ENCODE results near the gene ZFAND4.

Gene ZFAND4

GRCh38 chr10:45575966-45576597 is 96.5 kb downstream of the ZFAND4 start:
- TF ChIP-seq CREB1 (IDR thresholded peaks at IDR 0.05; ENCODE audit: low read depth) (no peak), CEBPB (IDR thresholded peaks at IDR 0.05) (no peak), ZBTB7A (IDR thresholded peaks at IDR 0.05; ENCODE audit: low read depth) (no peak), RAD21 (IDR thresholded peaks at IDR 0.05; ENCODE audit: low read depth) (no peak), EP300 (IDR thresholded peaks at IDR 0.05; ENCODE audit: borderline replicate concordance) (no peak), NFIC (IDR thresholded peaks at IDR 0.05) (no peak), USF1 (IDR thresholded peaks at IDR 0.05) (no peak), REST (IDR thresholded peaks at IDR 0.05; ENCODE audit: low read depth) (no peak), MAX (IDR thresholded peaks at IDR 0.05) (no peak), TEAD4 (IDR thresholded peaks at IDR 0.05) (no peak), TAF1 (IDR thresholded peaks at IDR 0.05; ENCODE audit: low read depth) (no peak), TCF12 (IDR thresholded peaks at IDR 0.05; ENCODE audit: low read depth) (no peak), EGR1 (IDR thresholded peaks at IDR 0.05) (no peak), YY1 (IDR thresholded peaks at IDR 0.05; ENCODE audit: low read depth) (no peak), FOXM1 (IDR thresholded peaks at IDR 0.05; ENCODE audit: borderline replicate concordance, low read depth) (no peak)

- TF ChIP-seq MAX (IDR thresholded peaks at IDR 0.05) (no peak), REST (IDR thresholded peaks at IDR 0.05; ENCODE audit: low read depth) (no peak), TEAD4 (IDR thresholded peaks at IDR 0.05) (no peak), ZBTB7A (IDR thresholded peaks at IDR 0.05; ENCODE audit: low read depth) (no peak), CEBPB (IDR thresholded peaks at IDR 0.05) (no peak), TCF12 (IDR thresholded peaks at IDR 0.05; ENCODE audit: low read depth) (no peak), YY1 (IDR thresholded peaks at IDR 0.05; ENCODE audit: low read depth) (no peak), RAD21 (IDR thresholded peaks at IDR 0.05; ENCODE audit: low read depth) (no peak), FOXM1 (IDR thresholded peaks at IDR 0.05; ENCODE audit: borderline replicate concordance, low read depth) (no peak), CREB1 (IDR thresholded peaks at IDR 0.05; ENCODE audit: low read depth) (no peak), USF1 (IDR thresholded peaks at IDR 0.05) (no peak), EP300 (IDR thresholded peaks at IDR 0.05; ENCODE audit: borderline replicate concordance) (no peak), NFIC (IDR thresholded peaks at IDR 0.05) (no peak), TAF1 (IDR thresholded peaks at IDR 0.05; ENCODE audit: low read depth) (no peak), EGR1 (IDR thresholded peaks at IDR 0.05) (no peak)
These were observed 103.1 kb downstream of the ZFAND4 start for GRCh38 chr10:45569471-45569870.

- TF ChIP-seq EP300 (IDR thresholded peaks at IDR 0.05; ENCODE audit: borderline replicate concordance) (no peak), FOXM1 (IDR thresholded peaks at IDR 0.05; ENCODE audit: borderline replicate concordance, low read depth) (no peak), NFIC (IDR thresholded peaks at IDR 0.05) (no peak), TEAD4 (IDR thresholded peaks at IDR 0.05) (no peak), CREB1 (IDR thresholded peaks at IDR 0.05; ENCODE audit: low read depth) (no peak), RAD21 (IDR thresholded peaks at IDR 0.05; ENCODE audit: low read depth) (no peak)
These were observed 106.2 kb downstream of the ZFAND4 start for GRCh38 chr10:45566415-45566814.

Measured in Ishikawa (cell line).